OCI-LY7 (cell line): ENCODE results near the gene FOXO3. TPM values are rescaled to one million over a fixed set of nuclear protein-coding genes. Genes with fewer than 3 reads are reported as not detected.

ENCODE experiments used
- BruUV-seq: library from RNA; stranded (reverse); fragments of 400-500 nt; replicated peaks from 2 replicates; lab custom pipeline; 2021; lab: Mats Ljungman, UMichigan
- CTCF ChIA-PET: fragments of 300-600 bp; sonication (Branson Sonifier 250); formaldehyde crosslinking; loops from one replicate; lab custom pipeline; 2022; ENCODE audit warnings: antibody characterized with exemption; ENCODE audit not compliant: unreplicated experiment; lab: Charles Lee
- POLR2A ChIA-PET: fragments of 300-600 bp; sonication (Branson Sonifier 250); formaldehyde crosslinking; loops from one replicate; lab custom pipeline; 2022; ENCODE audit warnings: antibody characterized with exemption; lab: Charles Lee
- DNase-seq: peaks from one replicate; pipeline ENCODE4 v3.0.0-alpha.2; 2015; ENCODE audit warnings: low spot score
- H2AFZ ChIP-seq: fragments of 200-600 bp; sonication (generic), shearing (Covaris generic); 2 replicates; pipeline ENCODE4 v1.6.1; 2014; ENCODE audit warnings: mild to moderate bottlenecking, antibody characterized with exemption, low read length, moderate library complexity
- H3K27ac ChIP-seq: fragments of 200-600 bp; sonication (generic); 2 replicates; pipeline ENCODE4 v1.5.1; 2014; ENCODE audit warnings: mixed run types, low read depth, mild to moderate bottlenecking, moderate library complexity, low read length, inconsistent platforms; ENCODE audit not compliant: poor library complexity, severe bottlenecking
- H3K36me3 ChIP-seq: fragments of 200-600 bp; sonication (generic); 2 replicates; pipeline ENCODE4 v1.6.1; 2014; ENCODE audit warnings: mild to moderate bottlenecking, antibody characterized with exemption, low read length, moderate library complexity, mixed read lengths; ENCODE audit not compliant: insufficient read depth
- H3K4me1 ChIP-seq: fragments of 200-600 bp; sonication (generic); 2 replicates; pipeline ENCODE4 v1.5.1; 2014; ENCODE audit warnings: mild to moderate bottlenecking, low read length; ENCODE audit not compliant: insufficient read depth, poor library complexity, severe bottlenecking
- H3K4me2 ChIP-seq: fragments of 200-600 bp; sonication (generic); 2 replicates; pipeline ENCODE4 v1.6.1; 2014; ENCODE audit warnings: mild to moderate bottlenecking, low read length
- H3K4me3 ChIP-seq: fragments of 200-600 bp; sonication (generic); 2 replicates; pipeline ENCODE4 v1.5.1; 2014; ENCODE audit warnings: mild to moderate bottlenecking, low read depth, low read length; ENCODE audit not compliant: poor library complexity, severe bottlenecking
- H3K79me2 ChIP-seq: fragments of 200-600 bp; sonication (generic); 2 replicates; pipeline ENCODE4 v1.6.1; 2016; ENCODE audit warnings: low read depth, mild to moderate bottlenecking, low read length, moderate library complexity, mixed read lengths; ENCODE audit not compliant: insufficient read depth
- H3K9me2 ChIP-seq: fragments of 200-600 bp; sonication (generic); 2 replicates; pipeline ENCODE4 v1.6.1; 2016; ENCODE audit warnings: mild to moderate bottlenecking, low read length, mixed read lengths; ENCODE audit not compliant: insufficient read depth
- H3K9me3 ChIP-seq: fragments of 200-600 bp; sonication (generic); 2 replicates; pipeline ENCODE4 v1.6.1; 2014; ENCODE audit warnings: mild to moderate bottlenecking, mixed run types, low read length, mixed read lengths
- H4K20me1 ChIP-seq: fragments of 200-600 bp; sonication (generic); 2 replicates; pipeline ENCODE4 v1.6.1; 2014; ENCODE audit warnings: mild to moderate bottlenecking, antibody characterized with exemption, low read length, moderate library complexity, mixed read lengths; ENCODE audit not compliant: insufficient read depth
- EZH2phosphoT487 ChIP-seq: fragments of 200-600 bp; sonication (generic); IDR thresholded peaks from 2 replicates; pipeline ENCODE4 v1.6.1; 2018; ENCODE audit warnings: low read depth, borderline replicate concordance, mild to moderate bottlenecking, mixed run types, antibody characterized with exemption, low read length, moderate library complexity, mixed read lengths
- intact Hi-C: fragments of 100-400 bp; cut with micrococcal nuclease; formaldehyde crosslinking; loops from one replicate; pipeline ENCODE4 v1.10.0; 2022; ENCODE audit not compliant: unreplicated experiment
- total RNA-seq, 2 experiments: library from RNA; depleted of rRNA in 1 of 2; stranded (reverse); fragments of >200 nt in 1 of 2; shearing (Covaris generic) in 1 of 2; gene quantifications; 2 replicates each; pipeline ENCODE4 v1.2.3, GENCODE V29; 2014 to 2022
- TF ChIP-seq, protein P1 (sequence below): fragments of 200-600 bp; sonication (generic); conservative IDR thresholded peaks from 2 replicates; pipeline ENCODE4 v1.5.1; 2014; ENCODE audit warnings: mild to moderate bottlenecking, antibody characterized with exemption, low read length, moderate library complexity, mixed read lengths

The FOXO3 gene
- total RNA-seq, 2 experiments from 2014 or later = 3.8 to 9.9 TPM

GRCh38 chr6:108712946-108713345, 152.2 kb downstream of the FOXO3 start:
- Histone ChIP-seq H3K4me3 (no peak overlapping the region), H3K27ac (no peak overlapping the region), H3K36me3 (no peaks in the 10 kb centered on the region), H3K4me1 (no peaks in the 10 kb centered on the region), H2AFZ (no peak overlapping the region), H4K20me1 (no peaks in the 10 kb centered on the region), H3K9me3 (no peaks in the 10 kb centered on the region), H3K9me2 (no peaks in the 10 kb centered on the region), H3K79me2 (no peaks in the 10 kb centered on the region), H3K4me2 (no peak overlapping the region)
- no peak for DNase-seq
- no TSS peak for BruUV-seq
- TF ChIP-seq, protein P1, sequence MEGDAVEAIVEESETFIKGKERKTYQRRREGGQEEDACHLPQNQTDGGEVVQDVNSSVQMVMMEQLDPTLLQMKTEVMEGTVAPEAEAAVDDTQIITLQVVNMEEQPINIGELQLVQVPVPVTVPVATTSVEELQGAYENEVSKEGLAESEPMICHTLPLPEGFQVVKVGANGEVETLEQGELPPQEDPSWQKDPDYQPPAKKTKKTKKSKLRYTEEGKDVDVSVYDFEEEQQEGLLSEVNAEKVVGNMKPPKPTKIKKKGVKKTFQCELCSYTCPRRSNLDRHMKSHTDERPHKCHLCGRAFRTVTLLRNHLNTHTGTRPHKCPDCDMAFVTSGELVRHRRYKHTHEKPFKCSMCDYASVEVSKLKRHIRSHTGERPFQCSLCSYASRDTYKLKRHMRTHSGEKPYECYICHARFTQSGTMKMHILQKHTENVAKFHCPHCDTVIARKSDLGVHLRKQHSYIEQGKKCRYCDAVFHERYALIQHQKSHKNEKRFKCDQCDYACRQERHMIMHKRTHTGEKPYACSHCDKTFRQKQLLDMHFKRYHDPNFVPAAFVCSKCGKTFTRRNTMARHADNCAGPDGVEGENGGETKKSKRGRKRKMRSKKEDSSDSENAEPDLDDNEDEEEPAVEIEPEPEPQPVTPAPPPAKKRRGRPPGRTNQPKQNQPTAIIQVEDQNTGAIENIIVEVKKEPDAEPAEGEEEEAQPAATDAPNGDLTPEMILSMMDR = no peak
- TF ChIP-seq EZH2phosphoT487 = no peak
- CTCF ChIA-PET = no interaction called here
- intact Hi-C loops = no loop called here
- POLR2A ChIA-PET = interaction anchor here (1.1 to 1.5 kb wide), 2 partner anchors 9 to 20 kb away, joined by 3 read pairs; no protein-coding TSS in a partner anchor

GRCh38 chr6:108714101-108714765, 153.5 kb downstream of the FOXO3 start:
- Histone ChIP-seq H3K79me2 (no peaks in the 10 kb centered on the region), H3K4me1 (no peaks in the 10 kb centered on the region), H3K9me2 (no peaks in the 10 kb centered on the region), H3K9me3 (no peaks in the 10 kb centered on the region), H3K27ac (no peak overlapping the region), H4K20me1 (no peaks in the 10 kb centered on the region), H3K4me3 (no peak overlapping the region), H2AFZ (no peak overlapping the region), H3K36me3 (no peaks in the 10 kb centered on the region), H3K4me2 (no peak overlapping the region)
- ChIA-PET POLR2A (interaction anchor here (1.1 to 1.5 kb wide), 2 partner anchors 10 to 11 kb away, joined by 3 read pairs; no protein-coding TSS in a partner anchor), CTCF (interaction anchor here (0.6 to 1.2 kb wide), 2 partner anchors 9 to 10 kb away, joined by 3 read pairs; no protein-coding TSS in a partner anchor)
- intact Hi-C loops = no loop called here
- TF ChIP-seq EZH2phosphoT487 = no peak
- TF ChIP-seq, protein P1 = no peak
- DNase-seq = no peak
- no TSS peak for BruUV-seq
